Pancreas (tissue), 10 donors: ENCODE data around the gene DTX4. TPM values are rescaled to one million over a fixed set of nuclear protein-coding genes. Genes with fewer than 3 reads are reported as not detected.

Experiments used
- ATAC-seq, 4 donors: fragments of 200-7000 bp; cut with Tn5 transposase; one replicate each; pipeline versions ENCODE4 v1.8.0 to v1.9.1; 2020; ENCODE audit warnings: mild to moderate bottlenecking in 4 of 4, moderate library complexity in 4 of 4
- DNase-seq, 6 donors: peaks; one replicate each; pipeline ENCODE4 v3.0.0-alpha.2; 2020
- FAIRE-seq: peaks from 2 replicates; lab custom pipeline; 2012; peaks lifted over from hg19 to GRCh38; lab: Jason Lieb, UNC
- H3K27ac ChIP-seq, 4 donors: fragments of 200-600 bp; sonication (generic); 1 replicate in 3 of 4; 2 replicates in 1 of 4; pipeline versions ENCODE4 v1.5.0 to v1.8.0; 2020
- H3K27me3 ChIP-seq, 4 donors: fragments of 200-600 bp; one replicate each; pipeline ENCODE4 v1.8.0; 2021
- H3K36me3 ChIP-seq, 3 donors: fragments of 200-600 bp; sonication (generic) in 1 of 3; one replicate each; pipeline versions ENCODE4 v1.5.0 to v1.8.0; 2020 to 2021
- H3K4me1 ChIP-seq, 3 donors: fragments of 200-600 bp; one replicate each; pipeline ENCODE4 v1.8.0; 2021
- H3K4me3 ChIP-seq, 4 donors: fragments of 200-600 bp; sonication (generic) in 2 of 4; one replicate each; pipeline versions ENCODE4 v1.5.0 to v1.8.0; 2020 to 2021
- H3K9me3 ChIP-seq, 4 donors: fragments of 200-600 bp; one replicate each; pipeline ENCODE4 v1.8.0; 2021
- CTCF ChIP-seq, 4 donors: fragments of 200-600 bp; sonication (generic) in 3 of 4; IDR thresholded peaks; one replicate each; pipeline versions ENCODE4 v1.5.0 to v1.8.0; 2021; ENCODE audit warnings: antibody characterized with exemption in 4 of 4
- WGBS, 2 donors: extraction: QIAGEN DNeasy Blood & Tissue Kit; methylation state at CpG; one replicate each; pipeline ENCODE4 v1.1.7; 2013; 5-methylcytosine and 5-hydroxymethylcytosine counted together
- intact Hi-C, 3 donors: fragments of 100-400 bp; cut with DNase I; formaldehyde crosslinking; loops; one replicate each; pipeline versions ENCODE4 v1.11.1 to v1.14.2; 2022
- polyA plus RNA-seq, 2 donors: library from polyadenylated mRNA; stranded (reverse); fragments of 200-250 nt; gene quantifications; one replicate each; pipeline ENCODE4 v1.2.3, GENCODE V29; 2013
- total RNA-seq, 6 donors: library from RNA; stranded (reverse); fragmentation: NEBNext Ultra II Directional in 4 of 6; extraction: Animal tissue kit (Norgen Biotek cat#: 25700) in 4 of 6; gene quantifications; one replicate each; pipeline versions ENCODE4 v1.2.1 to v1.2.4, GENCODE V29; 2021 to 2023
- donor health status: healthy with polysubstance abuse.
- donor health status: DM: no; HTN: no; CAD: no; lungs with moderate emphysema.
- donor health status: DM: no; HTN: no; CAD: no.
- donor health status: control.
- donor health status: control.
- donor health status: Bipolar disorder and iron deficiency.
- donor health status: DM: yes; HTN: yes; CAD: no.
- donor health status: DM: no; HTN: no; CAD: no.
- donor health status: DM: no; HTN: no; CAD: no.
- donor health status: DM: yes; HTN: yes; CAD: no.

DTX4 gene
- total and polyA plus RNA-seq, 8 donors: 5.9 to 16.3 (median 8.8) TPM

- no peaks in the 10 kb centered on the region for H3K9me3 ChIP-seq
- intact Hi-C loops: loop anchor here in 1 of 3 donors (5.0 kb wide), 1 partner anchor 33 kb away; the partner anchor contains the start of gene DTX4
- no peak overlapping the region for H3K27ac ChIP-seq
- ATAC-seq: no peak
- H3K36me3 ChIP-seq: peaks cover 0 to 10% (median 2%) of the 10 kb centered on the region in 3 donors
- H3K27me3 ChIP-seq: no peaks in the 10 kb centered on the region
- TF ChIP-seq CTCF (IDR thresholded peaks at IDR 0.05): no peak
- DNase-seq: no peak
- H3K4me1 ChIP-seq: peaks cover 0 to 5% (median 0%) of the 10 kb centered on the region in 3 donors
- no peak overlapping the region for H3K4me3 ChIP-seq
- no peak for FAIRE-seq
- 78 to 85% methylated on average over 7 of the region's 7 CpGs for WGBS, 2 donors
These were observed 33.7 kb downstream of the DTX4 start for GRCh38 chr11:59205648-59206047.

- FAIRE-seq: no peak
These were observed 34.7 kb downstream of the DTX4 start for GRCh38 chr11:59206635-59207034.

GRCh38 chr11:59207988-59208451 is 36.1 kb downstream of the DTX4 start:
- H3K27ac ChIP-seq: peak overlapping the region in 1 of 4 donors; percentile 19
- no peak for FAIRE-seq
- intact Hi-C loops: loop anchor here in 1 of 3 donors (5.0 kb wide), 1 partner anchor 36 kb away; the partner anchor contains the start of gene DTX4
- no peaks in the 10 kb centered on the region for H3K27me3 ChIP-seq
- peak overlapping the region in 1 of 4 donors; percentile 2 for H3K4me3 ChIP-seq
- peak in 2 of 6 donors; percentile 26 to 32 for DNase-seq
- no peaks in the 10 kb centered on the region for H3K9me3 ChIP-seq
- H3K36me3 ChIP-seq: peaks cover 0 to 10% (median 2%) of the 10 kb centered on the region in 3 donors
- ATAC-seq: peak; percentile 79 to 83 (median 80)
- peak; percentile 29 to 61 (median 52) for TF ChIP-seq CTCF (IDR thresholded peaks at IDR 0.05)
- WGBS, 2 donors: 2 to 4% methylated on average over 5 of the region's 5 CpGs
- H3K4me1 ChIP-seq: peaks cover 0 to 5% (median 0%) of the 10 kb centered on the region in 3 donors

More at GRCh38 chr11:59206635-59207034, 34.7 kb downstream of the DTX4 start:
- Histone ChIP-seq H3K36me3 (peaks cover 0 to 10% (median 2%) of the 10 kb centered on the region in 3 donors), H3K9me3 (no peaks in the 10 kb centered on the region), H3K4me1 (peaks cover 0 to 5% (median 0%) of the 10 kb centered on the region in 3 donors), H3K27me3 (no peaks in the 10 kb centered on the region), H3K4me3 (no peak overlapping the region), H3K27ac (no peak overlapping the region)
- 49 to 53% methylated on average over 4 of the region's 4 CpGs for WGBS, 2 donors
- DNase-seq: peak in 3 of 6 donors; percentile 22 to 51 (median 45)
- peak; percentile 53 to 83 (median 70) for ATAC-seq
- TF ChIP-seq CTCF (IDR thresholded peaks at IDR 0.05): peak; percentile 3 to 43 (median 32)
- intact Hi-C loops: loop anchor here in 1 of 3 donors (5.0 kb wide), 1 partner anchor 34 kb away; the partner anchor contains the start of gene DTX4

- intact Hi-C loops: loop anchor here in 1 of 3 donors (5.0 kb wide), 1 partner anchor 37 kb away; the partner anchor contains the start of gene DTX4
- Histone ChIP-seq H3K9me3 (no peaks in the 10 kb centered on the region), H3K4me3 (peak overlapping the region in 1 of 4 donors; percentile 2), H3K27me3 (no peaks in the 10 kb centered on the region), H3K27ac (no peak overlapping the region), H3K4me1 (peaks cover 0 to 5% (median 0%) of the 10 kb centered on the region in 3 donors), H3K36me3 (peaks cover 0 to 10% (median 2%) of the 10 kb centered on the region in 3 donors)
- no peak for TF ChIP-seq CTCF (IDR thresholded peaks at IDR 0.05)
- DNase-seq (no peak), ATAC-seq (peak in 1 of 4 donors; percentile 4), FAIRE-seq (no peak)
- WGBS, 2 donors: 82 to 92% methylated on average over 2 of the region's 2 CpGs
These were observed 37.0 kb downstream of the DTX4 start for GRCh38 chr11:59208956-59209355.

- Histone ChIP-seq H3K4me1 (peaks cover 0 to 5% (median 0%) of the 10 kb centered on the region in 3 donors), H3K4me3 (peak overlapping the region in 1 of 4 donors; percentile 13), H3K27ac (no peak overlapping the region)
These were observed 40.3 kb downstream of the DTX4 start for GRCh38 chr11:59212222-59212621.

More at GRCh38 chr11:59212222-59212621, 40.3 kb downstream of the DTX4 start:
- intact Hi-C loops: no loop called here
- no peaks in the 10 kb centered on the region for H3K27me3 ChIP-seq
- H3K36me3 ChIP-seq: no peaks in the 10 kb centered on the region
- no peaks in the 10 kb centered on the region for H3K9me3 ChIP-seq
- FAIRE-seq: no peak
- ATAC-seq: no peak
- DNase-seq: no peak
- 61 to 74% methylated on average over 7 of the region's 7 CpGs for WGBS, 2 donors
- no peak for TF ChIP-seq CTCF (IDR thresholded peaks at IDR 0.05)
